Mesenchymal stem cell (in vitro differentiated cells and primary cell): ENCODE measurements around the gene DDO.
A peak's percentile ranks its signal among the peaks of the same experiment; 100 is the strongest.

Experiments used
- DNase-seq: peaks from one replicate; pipeline ENCODE4 v3.0.0-alpha.2; 2013
- H2AFZ ChIP-seq: one replicate; pipeline ENCODE4 v1.6.1; 2013; ENCODE audit warnings: low read depth, mild to moderate bottlenecking, control low read depth, inconsistent platforms, low read length, moderate library complexity
- H2AK5ac ChIP-seq: 2 replicates; pipeline ENCODE4 v1.6.1; 2013; ENCODE audit warnings: low read length, moderate library complexity, mild to moderate bottlenecking, inconsistent platforms; ENCODE audit not compliant: severe bottlenecking
- H2BK120ac ChIP-seq: one replicate; pipeline ENCODE4 v1.6.1; 2013; ENCODE audit warnings: low read depth, mild to moderate bottlenecking, inconsistent platforms, low read length, moderate library complexity
- H2BK12ac ChIP-seq, 2 experiments: one replicate each; pipeline ENCODE4 v1.6.1; 2013; ENCODE audit warnings: inconsistent platforms in 2 of 2, low read length in 2 of 2, mild to moderate bottlenecking in 2 of 2, moderate library complexity in 2 of 2, control low read depth in 1 of 2
- H2BK15ac ChIP-seq: one replicate; pipeline ENCODE4 v1.6.1; 2013; ENCODE audit warnings: mild to moderate bottlenecking, low read depth, inconsistent platforms; ENCODE audit not compliant: poor library complexity, severe bottlenecking
- H2BK5ac ChIP-seq: 2 replicates; pipeline ENCODE4 v1.6.1; 2013; ENCODE audit warnings: low read depth, mild to moderate bottlenecking, low read length, control low read depth, inconsistent platforms; ENCODE audit not compliant: poor library complexity, severe bottlenecking
- H3K14ac ChIP-seq, 2 experiments: one replicate each; pipeline ENCODE4 v1.6.1; 2013; ENCODE audit warnings: inconsistent platforms in 2 of 2, low read length in 2 of 2, control low read depth in 1 of 2, mild to moderate bottlenecking in 1 of 2, moderate library complexity in 1 of 2
- H3K18ac ChIP-seq, 2 experiments: one replicate each; pipeline ENCODE4 v1.6.1; 2013; ENCODE audit warnings: inconsistent platforms in 2 of 2, low read length in 2 of 2, control low read depth in 1 of 2, low read depth in 1 of 2, mild to moderate bottlenecking in 1 of 2
- H3K23ac ChIP-seq, 2 experiments: one replicate each; pipeline ENCODE4 v1.6.1; 2013; ENCODE audit warnings: inconsistent platforms in 2 of 2, low read length in 2 of 2, mild to moderate bottlenecking in 2 of 2, moderate library complexity in 2 of 2, control low read depth in 1 of 2
- H3K27ac ChIP-seq: 2 replicates; pipeline ENCODE4 v1.5.1; 2013; ENCODE audit warnings: mild to moderate bottlenecking, moderate library complexity, low read length, control low read depth, inconsistent platforms; ENCODE audit not compliant: poor library complexity, severe bottlenecking
- H3K27me3 ChIP-seq, 2 experiments: 2 replicates each; pipeline versions ENCODE4 v1.6.1 to v1.7.0; 2013; ENCODE audit warnings: low read length in 2 of 2, mild to moderate bottlenecking in 2 of 2, moderate library complexity in 2 of 2, control low read depth in 1 of 2, inconsistent platforms in 1 of 2; ENCODE audit not compliant: control insufficient read depth in 1 of 2, insufficient read depth in 1 of 2
- H3K36me3 ChIP-seq, 2 experiments: 2 replicates each; pipeline versions ENCODE4 v1.6.1 to v1.7.0; 2013; ENCODE audit warnings: low read length in 2 of 2, control low read depth in 1 of 2, inconsistent platforms in 1 of 2, low read depth in 1 of 2, mild to moderate bottlenecking in 1 of 2; ENCODE audit not compliant: insufficient read depth in 2 of 2, control insufficient read depth in 1 of 2
- H3K4ac ChIP-seq, 2 experiments: one replicate each; pipeline ENCODE4 v1.6.1; 2013; ENCODE audit warnings: inconsistent platforms in 2 of 2, low read length in 2 of 2, mild to moderate bottlenecking in 2 of 2, moderate library complexity in 2 of 2, control low read depth in 1 of 2, low read depth in 1 of 2
- H3K4me1 ChIP-seq: 2 replicates; pipeline ENCODE4 v1.6.1; 2013; ENCODE audit warnings: low read depth, low read length, control low read depth; ENCODE audit not compliant: control insufficient read depth, insufficient read depth
- H3K4me2 ChIP-seq: 2 replicates; pipeline ENCODE4 v1.6.1; 2013; ENCODE audit warnings: low read length, mild to moderate bottlenecking, inconsistent platforms; ENCODE audit not compliant: poor library complexity, severe bottlenecking
- H3K4me3 ChIP-seq, 2 experiments: 2 replicates each; pipeline versions ENCODE4 v1.5.1 to v1.7.0; 2013; ENCODE audit warnings: low read length in 2 of 2, mild to moderate bottlenecking in 2 of 2, control low read depth in 1 of 2, low read depth in 1 of 2; ENCODE audit not compliant: insufficient read depth in 1 of 2
- H3K79me1 ChIP-seq: replicated peaks from 2 replicates; pipeline ENCODE4 v1.6.1; 2013; ENCODE audit warnings: mild to moderate bottlenecking, control low read depth, low read length, inconsistent platforms; ENCODE audit not compliant: poor library complexity, severe bottlenecking
- H3K9ac ChIP-seq: 2 replicates; pipeline ENCODE4 v1.7.0; 2013; ENCODE audit warnings: mild to moderate bottlenecking, low read length, moderate library complexity
- H3K9me3 ChIP-seq: 2 replicates; pipeline ENCODE4 v1.7.0; 2013; ENCODE audit warnings: mild to moderate bottlenecking, low read length; ENCODE audit not compliant: control insufficient read depth
- H4K8ac ChIP-seq: one replicate; pipeline ENCODE4 v1.6.1; 2013; ENCODE audit warnings: inconsistent platforms, mild to moderate bottlenecking, low read length, moderate library complexity
- H4K91ac ChIP-seq: one replicate; pipeline ENCODE4 v1.6.1; 2013; ENCODE audit warnings: mild to moderate bottlenecking, low read length, inconsistent platforms
- WGBS: methylation state at CpG from one replicate; pipeline ENCODE4 v1.1.7; 2013; ENCODE audit warnings: mixed read lengths; 5-methylcytosine and 5-hydroxymethylcytosine counted together

Gene DDO

DNA sequence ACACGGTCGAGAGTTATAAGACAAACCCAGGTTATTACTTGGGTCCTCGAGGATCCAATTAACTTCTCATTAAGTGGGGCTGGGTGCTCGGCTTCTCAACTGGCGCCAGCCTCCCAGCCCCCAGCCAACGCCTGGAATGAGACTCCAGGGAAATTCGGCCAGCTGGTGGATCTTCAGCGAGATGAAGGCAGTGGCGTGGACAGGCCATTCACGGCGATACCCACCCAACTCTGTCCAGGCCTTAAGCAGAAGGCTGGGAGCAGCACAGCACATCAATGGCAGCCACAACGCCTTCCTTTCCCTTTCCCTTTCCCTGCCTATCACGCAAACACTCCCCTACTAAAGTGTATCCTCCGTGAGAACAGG is 58.1 kb downstream of the DDO start:
- Histone ChIP-seq H3K14ac (no peak overlapping the region), H2AFZ (no peak overlapping the region), H3K36me3 (no peaks in the 10 kb centered on the region), H3K4ac (no peak overlapping the region), H3K9ac (no peak overlapping the region), H4K91ac (no peak overlapping the region), H3K18ac (peak overlapping the region in 1 of 2 experiments; percentile 1), H4K8ac (peak overlapping the region; percentile 36), H2BK5ac (no peak overlapping the region), H3K23ac (no peak overlapping the region), H3K27me3 (peaks cover 44 to 56% of the 10 kb centered on the region in 2 experiments), H2BK120ac (no peak overlapping the region), H3K4me3 (peak overlapping the region; percentile 41 to 75), H3K79me1 (no peaks in the 10 kb centered on the region), H3K9me3 (no peaks in the 10 kb centered on the region), H2BK15ac (no peak overlapping the region), H3K4me1 (peaks cover 11% of the 10 kb centered on the region), H3K27ac (no peak overlapping the region), H2BK12ac (peak overlapping the region in 1 of 2 experiments; percentile 37), H3K4me2 (peak overlapping the region; percentile 90), H2AK5ac (no peak overlapping the region)
- DNase-seq = no peak
- 41% methylated on average over 12 of the region's 14 CpGs for WGBS

GRCh38 chr6:110356778-110357177 is 58.6 kb downstream of the DDO start:
- Histone ChIP-seq H3K18ac (no peak overlapping the region), H2AK5ac (no peak overlapping the region), H3K9me3 (no peaks in the 10 kb centered on the region), H3K4me2 (no peak overlapping the region), H2BK15ac (no peak overlapping the region), H4K8ac (no peak overlapping the region), H2BK5ac (no peak overlapping the region), H3K23ac (peak overlapping the region in 1 of 2 experiments; percentile 14), H4K91ac (no peak overlapping the region), H2BK12ac (no peak overlapping the region), H2BK120ac (no peak overlapping the region), H3K4me1 (peaks cover 11% of the 10 kb centered on the region), H2AFZ (no peak overlapping the region), H3K27ac (no peak overlapping the region), H3K4me3 (no peak overlapping the region), H3K36me3 (no peaks in the 10 kb centered on the region), H3K4ac (no peak overlapping the region), H3K14ac (no peak overlapping the region), H3K27me3 (peaks cover 41 to 52% of the 10 kb centered on the region in 2 experiments), H3K9ac (no peak overlapping the region), H3K79me1 (no peaks in the 10 kb centered on the region)
- no peak for DNase-seq
- WGBS = 76% methylated on average over 15 of the region's 15 CpGs

DNA sequence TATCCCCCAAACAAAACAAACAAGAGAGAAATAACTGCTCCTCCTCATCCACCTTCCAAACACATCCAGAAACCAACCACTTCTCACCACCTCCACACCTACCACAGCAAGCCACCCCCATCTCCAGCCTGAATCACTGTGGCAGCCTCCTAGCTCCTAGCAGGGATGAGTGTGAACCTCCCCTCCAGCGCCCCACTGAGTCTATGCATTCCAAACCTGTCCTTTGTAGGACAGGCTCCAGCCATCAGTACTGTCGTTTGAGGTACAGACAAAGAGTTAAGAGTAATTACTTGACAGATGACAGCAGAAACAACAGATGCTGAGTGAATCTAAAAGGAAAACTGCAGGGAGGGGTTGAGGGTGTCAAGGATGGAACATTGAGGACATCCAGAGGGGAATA is 59.6 kb downstream of the DDO start:
- Histone ChIP-seq H3K9me3 (no peaks in the 10 kb centered on the region), H3K4me1 (peaks cover 11% of the 10 kb centered on the region), H3K9ac (no peak overlapping the region), H3K27ac (no peak overlapping the region), H3K23ac (no peak overlapping the region), H3K14ac (no peak overlapping the region), H3K4ac (no peak overlapping the region), H2BK5ac (no peak overlapping the region), H3K79me1 (no peaks in the 10 kb centered on the region), H2BK120ac (no peak overlapping the region), H3K36me3 (no peaks in the 10 kb centered on the region), H3K27me3 (peaks cover 37 to 42% of the 10 kb centered on the region in 2 experiments), H3K18ac (no peak overlapping the region), H4K8ac (no peak overlapping the region), H4K91ac (no peak overlapping the region), H3K4me2 (no peak overlapping the region), H3K4me3 (no peak overlapping the region), H2BK15ac (no peak overlapping the region), H2AK5ac (no peak overlapping the region), H2AFZ (no peak overlapping the region), H2BK12ac (no peak overlapping the region)
- 51% methylated on average over 2 of the region's 2 CpGs for WGBS
- no peak for DNase-seq

- no peak overlapping the region for H2AK5ac ChIP-seq
- no peak overlapping the region for H3K9ac ChIP-seq
- no peak overlapping the region for H2BK15ac ChIP-seq
- no peak overlapping the region for H3K4ac ChIP-seq
- H3K27ac ChIP-seq = no peak overlapping the region
- H3K23ac ChIP-seq = no peak overlapping the region
- H3K4me2 ChIP-seq = no peak overlapping the region
- H3K79me1 ChIP-seq = no peaks in the 10 kb centered on the region
- H4K8ac ChIP-seq = no peak overlapping the region
- no peaks in the 10 kb centered on the region for H3K36me3 ChIP-seq
- no peak overlapping the region for H4K91ac ChIP-seq
- peaks cover 35 to 37% of the 10 kb centered on the region in 2 experiments for H3K27me3 ChIP-seq
- H3K14ac ChIP-seq = no peak overlapping the region
- peaks cover 11% of the 10 kb centered on the region for H3K4me1 ChIP-seq
- no peak overlapping the region for H2AFZ ChIP-seq
- H3K4me3 ChIP-seq = no peak overlapping the region
- H2BK5ac ChIP-seq = no peak overlapping the region
- no peak overlapping the region for H2BK12ac ChIP-seq
- H3K18ac ChIP-seq = no peak overlapping the region
- no peak for DNase-seq
- no peak overlapping the region for H2BK120ac ChIP-seq
- H3K9me3 ChIP-seq = no peaks in the 10 kb centered on the region
- 44% methylated on average over 1 of the region's 2 CpGs for WGBS
Measured at GRCh38 chr6:110355022-110355421, 60.4 kb downstream of the DDO start.
